ENCODE results near the gene G2E3.

Gene G2E3

GRCh38 chr14:30521899-30522736 lies 36.8 kb upstream of the G2E3 start:
- TF ChIP-seq CTCF (IDR thresholded peaks at IDR 0.05; ENCODE audit: low read depth, low read length, missing control alignments) = peak; percentile 70
- DNase-seq (ENCODE audit: low read depth) = peak; percentile 26
- H3K4me3 ChIP-seq (ENCODE audit: low read depth, low read length) = no peak overlapping the region

GRCh38 chr14:30525833-30526232 lies 33.1 kb upstream of the G2E3 start:
- DNase-seq (ENCODE audit: low read depth) = no peak
- TF ChIP-seq CTCF (IDR thresholded peaks at IDR 0.05; ENCODE audit: low read depth, low read length, missing control alignments) = no peak
- no peak overlapping the region for H3K4me3 ChIP-seq (ENCODE audit: low read depth, low read length)

GRCh38 chr14:30527196-30527595 lies 31.8 kb upstream of the G2E3 start:
- TF ChIP-seq CTCF (IDR thresholded peaks at IDR 0.05; ENCODE audit: low read depth, low read length, missing control alignments) = no peak
- H3K4me3 ChIP-seq (ENCODE audit: low read depth, low read length) = no peak overlapping the region
- no peak for DNase-seq (ENCODE audit: low read depth)

GRCh38 chr14:30528119-30528518 lies 30.8 kb upstream of the G2E3 start:
- DNase-seq (ENCODE audit: low read depth) = no peak
- TF ChIP-seq CTCF (IDR thresholded peaks at IDR 0.05; ENCODE audit: low read depth, low read length, missing control alignments) = no peak
- no peak overlapping the region for H3K4me3 ChIP-seq (ENCODE audit: low read depth, low read length)

GRCh38 chr14:30528778-30529642 lies 29.9 kb upstream of the G2E3 start:
- no peak for DNase-seq (ENCODE audit: low read depth)
- TF ChIP-seq CTCF (IDR thresholded peaks at IDR 0.05; ENCODE audit: low read depth, low read length, missing control alignments) = no peak
- no peak overlapping the region for H3K4me3 ChIP-seq (ENCODE audit: low read depth, low read length)

- no peak for DNase-seq (ENCODE audit: low read depth)
- no peak overlapping the region for H3K4me3 ChIP-seq (ENCODE audit: low read depth, low read length)
- no peak for TF ChIP-seq CTCF (IDR thresholded peaks at IDR 0.05; ENCODE audit: low read depth, low read length, missing control alignments)
Measured at GRCh38 chr14:30532264-30532663, 26.7 kb upstream of the G2E3 start.

Measured in GM12864 (cell line).